NCI-H510A (cell line): ENCODE data around the gene B4GALNT2.
A peak's percentile ranks its signal among the peaks of the same experiment; 100 is the strongest.
"Not testable (repeated sequence)": the region's sequence is repeated elsewhere in the genome, so short reads cannot be mapped to it uniquely, and the experiment has no call there.

ENCODE experiments used
- DNase-seq: peaks from one replicate; lab custom pipeline; 2025; lab: John Stamatoyannopoulos, UW

The B4GALNT2 gene

GRCh38 chr17:49132699-49133364 is at the start of gene B4GALNT2:
Gene B4GALNT2, plus strand, starts transcription at chr17:49132769. Its CDS starts 24 bp downstream, at chr17:49132793.
- peak; percentile 23 for DNase-seq

GRCh38 chr17:49085046-49085445 is 47.5 kb upstream of the B4GALNT2 start:
- DNase-seq = not testable (repeated sequence)

- no peak for DNase-seq
These were observed 46.8 kb upstream of the B4GALNT2 start for GRCh38 chr17:49085565-49086315.

- no peak for DNase-seq
These were observed 46.3 kb upstream of the B4GALNT2 start for GRCh38 chr17:49086316-49086605.

GRCh38 chr17:49086649-49087048 is 45.9 kb upstream of the B4GALNT2 start:
- no peak for DNase-seq

- DNase-seq = no peak
These were observed 43.5 kb upstream of the B4GALNT2 start for GRCh38 chr17:49089094-49089493.

GRCh38 chr17:49090878-49091594 is 41.5 kb upstream of the B4GALNT2 start:
- DNase-seq = no peak

GRCh38 chr17:49093131-49093530 is 39.4 kb upstream of the B4GALNT2 start:
- no peak for DNase-seq

GRCh38 chr17:49100601-49101000 is 32.0 kb upstream of the B4GALNT2 start:
- no peak for DNase-seq

- peak; percentile 79 for DNase-seq
These were observed 31.5 kb upstream of the B4GALNT2 start for GRCh38 chr17:49101054-49101534.

- not testable (repeated sequence) for DNase-seq
These were observed 29.2 kb upstream of the B4GALNT2 start for GRCh38 chr17:49103360-49103759.

- DNase-seq = no peak
These were observed 28.0 kb upstream of the B4GALNT2 start for GRCh38 chr17:49104511-49105074.

- DNase-seq = no peak
These were observed 26.0 kb upstream of the B4GALNT2 start for GRCh38 chr17:49106321-49107210.

GRCh38 chr17:49107211-49107557 is 25.4 kb upstream of the B4GALNT2 start:
- no peak for DNase-seq

- no peak for DNase-seq
These were observed 24.3 kb upstream of the B4GALNT2 start for GRCh38 chr17:49108318-49108717.

GRCh38 chr17:49110509-49110908 is 22.1 kb upstream of the B4GALNT2 start:
- no peak for DNase-seq

GRCh38 chr17:49111934-49112333 is 20.6 kb upstream of the B4GALNT2 start:
- no peak for DNase-seq

- no peak for DNase-seq
These were observed 19.6 kb upstream of the B4GALNT2 start for GRCh38 chr17:49112936-49113335.

- no peak for DNase-seq
These were observed 17.9 kb upstream of the B4GALNT2 start for GRCh38 chr17:49114703-49115102.

- no peak for DNase-seq
These were observed 14.9 kb upstream of the B4GALNT2 start for GRCh38 chr17:49117587-49118230.

GRCh38 chr17:49120166-49120565 is 12.4 kb upstream of the B4GALNT2 start:
- DNase-seq = no peak
